Thyroid gland (tissue), 4 donors: ENCODE results near the gene HK3. TPM values are rescaled to one million over a fixed set of nuclear protein-coding genes. Genes with fewer than 3 reads are reported as not detected.

ENCODE experiments used
- DNase-seq, 2 donors: peaks; one replicate each; pipeline ENCODE4 v3.0.0-alpha.2; 2019
- H3K27ac ChIP-seq, 3 donors: fragments of 200-600 bp; sonication (generic); 1 replicate in 2 of 3; 2 replicates in 1 of 3; pipeline ENCODE4 v1.5.1; 2016 to 2019; ENCODE audit warnings: mild to moderate bottlenecking in 1 of 3, moderate library complexity in 1 of 3
- H3K27me3 ChIP-seq: fragments of 200-600 bp; sonication (generic); one replicate; pipeline ENCODE4 v1.5.1; 2019
- H3K36me3 ChIP-seq, 2 donors: fragments of 200-600 bp; sonication (generic); one replicate each; pipeline ENCODE4 v1.5.1; 2016 to 2019
- H3K4me1 ChIP-seq, 2 donors: fragments of 200-600 bp; sonication (generic); one replicate each; pipeline ENCODE4 v1.5.1; 2017 to 2019
- H3K4me3 ChIP-seq, 3 donors: fragments of 200-600 bp; sonication (generic); replicated peaks in 1 of 3; 1 replicate in 2 of 3; 2 replicates in 1 of 3; pipeline ENCODE4 v1.5.1; 2016; ENCODE audit warnings: mild to moderate bottlenecking in 1 of 3
- H3K9me3 ChIP-seq: fragments of 200-600 bp; sonication (generic); one replicate; pipeline ENCODE4 v1.5.1; 2017
- CTCF ChIP-seq, 6 experiments: fragments of 200-600 bp in 3 of 6; fragments of 450-650 bp in 3 of 6; sonication (generic) in 3 of 6; IDR thresholded peaks; one replicate each; pipeline ENCODE4 v1.5.1; 2016 to 2019; ENCODE audit warnings: antibody characterized with exemption in 6 of 6, mild to moderate bottlenecking in 2 of 6, inconsistent platforms in 1 of 6, moderate library complexity in 1 of 6
- POLR2A ChIP-seq, 2 donors: fragments of 450-650 bp; IDR thresholded peaks; one replicate each; pipeline ENCODE4 v1.6.1; 2017; ENCODE audit warnings: antibody characterized with exemption in 2 of 2, mild to moderate bottlenecking in 2 of 2, moderate library complexity in 1 of 2
- WGBS, 2 donors: methylation state at CpG; one replicate each; pipeline ENCODE4 v1.1.5; 2017; 5-methylcytosine and 5-hydroxymethylcytosine counted together
- intact Hi-C: fragments of 100-400 bp; cut with DNase I; formaldehyde crosslinking; loops from one replicate; pipeline ENCODE4 v1.15.1; 2023
- total RNA-seq, 4 donors: library from RNA; depleted of rRNA; stranded (reverse); fragments of >200 nt; gene quantifications; one replicate each; pipeline ENCODE4 v1.2.3, GENCODE V29; 2016

The HK3 gene
- total RNA-seq, 4 donors from 2014 or later = 0.67 to 3.1 (median 2.1) TPM

GRCh38 chr5:176941951-176942350 is 42.8 kb upstream of the HK3 start:
- no peaks in the 10 kb centered on the region for H3K27me3 ChIP-seq
- no peaks in the 10 kb centered on the region for H3K4me1 ChIP-seq
- WGBS, 2 donors = 89 to 90% methylated on average over 9 of the region's 9 CpGs
- no peaks in the 10 kb centered on the region for H3K9me3 ChIP-seq
- H3K36me3 ChIP-seq = peaks cover 16 to 23% of the 10 kb centered on the region in 2 donors
- intact Hi-C loops = no loop called here
- H3K27ac ChIP-seq = no peak overlapping the region
- DNase-seq = no peak
- TF ChIP-seq POLR2A (IDR thresholded peaks at IDR 0.05) (no peak), CTCF (IDR thresholded peaks at IDR 0.05) (no peak)
- H3K4me3 ChIP-seq = no peak overlapping the region

- intact Hi-C loops = no loop called here
- H3K27me3 ChIP-seq = no peaks in the 10 kb centered on the region
- 94 to 95% methylated on average over 1 of the region's 1 CpG for WGBS, 2 donors
- H3K36me3 ChIP-seq = peaks cover 15 to 16% of the 10 kb centered on the region in 2 donors
- H3K27ac ChIP-seq = no peak overlapping the region
- TF ChIP-seq POLR2A (IDR thresholded peaks at IDR 0.05) (no peak), CTCF (IDR thresholded peaks at IDR 0.05) (no peak)
- H3K9me3 ChIP-seq = no peaks in the 10 kb centered on the region
- H3K4me1 ChIP-seq = no peaks in the 10 kb centered on the region
- no peak overlapping the region for H3K4me3 ChIP-seq
- no peak for DNase-seq
Observed at GRCh38 chr5:176938472-176938871, 39.3 kb upstream of the HK3 start.

DNA sequence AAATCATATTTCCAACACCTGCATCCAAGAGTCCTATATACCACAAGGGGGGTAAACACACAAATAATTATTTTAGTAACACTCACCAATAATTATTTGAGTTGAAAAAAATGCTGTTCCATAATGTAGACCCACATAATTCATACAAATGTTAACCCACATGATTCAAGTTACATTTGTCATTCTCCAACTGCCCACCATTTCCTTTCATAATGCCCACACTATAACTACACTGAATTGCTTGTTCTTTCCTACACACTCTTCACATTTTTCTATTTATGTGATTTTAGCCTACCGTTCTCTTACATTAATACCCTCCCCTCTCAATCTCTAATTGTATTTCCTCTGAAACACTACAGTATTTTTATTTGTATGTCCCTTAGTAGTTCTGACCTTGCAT is 35.9 kb upstream of the HK3 start:
- H3K4me1 ChIP-seq = no peaks in the 10 kb centered on the region
- no peaks in the 10 kb centered on the region for H3K9me3 ChIP-seq
- TF ChIP-seq CTCF (IDR thresholded peaks at IDR 0.05) = no peak
- no peak for DNase-seq
- H3K27ac ChIP-seq = no peak overlapping the region
- no peak overlapping the region for H3K4me3 ChIP-seq
- no peaks in the 10 kb centered on the region for H3K27me3 ChIP-seq
- intact Hi-C loops = no loop called here
- 51 to 85% methylated on average over 1 of the region's 1 CpG for WGBS, 2 donors
- peaks cover 0 to 7% of the 10 kb centered on the region in 2 donors for H3K36me3 ChIP-seq

DNA sequence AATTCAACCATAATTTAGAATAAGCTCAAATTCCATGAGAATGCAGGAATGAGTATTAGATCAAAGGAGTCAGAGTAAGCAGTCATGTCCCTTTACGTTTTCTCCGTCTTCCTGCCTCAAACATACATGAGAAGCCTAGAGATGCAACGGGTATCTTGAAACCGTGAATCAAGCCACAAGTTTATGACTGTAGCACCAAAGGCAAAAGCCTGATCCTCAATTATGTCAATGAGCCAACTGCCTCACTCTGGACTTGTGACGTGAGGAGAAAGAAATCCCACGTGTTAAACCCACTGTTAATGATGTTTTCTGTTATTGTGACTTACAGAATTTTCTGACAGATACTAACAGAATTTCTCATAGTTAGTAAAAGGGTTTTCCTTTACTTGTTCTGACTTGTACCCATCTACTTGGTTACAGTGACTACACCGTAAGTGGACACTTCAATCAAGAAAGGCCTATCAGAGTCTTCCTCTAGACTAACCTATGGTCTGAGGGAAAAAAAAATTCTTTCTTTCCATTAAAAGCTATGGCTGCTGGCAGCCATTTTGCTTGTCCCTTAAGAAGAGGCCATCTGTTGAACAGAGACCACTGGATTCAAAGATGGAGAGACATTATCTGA is 35.3 kb upstream of the HK3 start:
- TF ChIP-seq CTCF (IDR thresholded peaks at IDR 0.05) (no peak), POLR2A (IDR thresholded peaks at IDR 0.05) (no peak)
- H3K27me3 ChIP-seq = no peaks in the 10 kb centered on the region
- DNase-seq = no peak
- 91 to 96% methylated on average over 7 of the region's 7 CpGs for WGBS, 2 donors
- H3K9me3 ChIP-seq = no peaks in the 10 kb centered on the region
- H3K4me3 ChIP-seq = no peak overlapping the region
- no peaks in the 10 kb centered on the region for H3K4me1 ChIP-seq
- no peak overlapping the region for H3K27ac ChIP-seq
- intact Hi-C loops = no loop called here
- peaks cover 0 to 7% of the 10 kb centered on the region in 2 donors for H3K36me3 ChIP-seq

DNA sequence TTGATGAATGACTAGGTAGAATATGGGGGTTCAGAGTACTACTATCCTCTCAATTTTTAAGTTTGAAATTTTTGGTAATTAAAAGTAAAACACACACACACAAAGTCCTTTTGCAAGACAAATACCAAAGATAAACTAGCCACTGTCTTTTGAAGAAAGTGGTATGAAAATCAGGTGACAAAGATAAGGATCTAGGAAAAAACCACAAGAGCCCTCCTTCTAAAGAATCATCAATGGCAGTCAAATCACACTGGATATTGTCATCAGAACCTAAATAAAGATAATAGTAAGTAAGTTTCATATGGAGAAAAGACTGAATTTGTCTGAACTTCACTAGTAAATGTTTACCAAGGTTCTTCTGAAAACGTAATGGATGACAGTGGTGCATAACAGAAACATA is 30.5 kb upstream of the HK3 start:
- Histone ChIP-seq H3K4me1 (no peaks in the 10 kb centered on the region), H3K36me3 (peaks cover 0 to 7% of the 10 kb centered on the region in 2 donors), H3K27me3 (no peaks in the 10 kb centered on the region), H3K27ac (no peak overlapping the region), H3K4me3 (no peak overlapping the region), H3K9me3 (no peaks in the 10 kb centered on the region)
- intact Hi-C loops = no loop called here
- WGBS, 2 donors = 90 to 93% methylated on average over 1 of the region's 1 CpG
- no peak for DNase-seq
- TF ChIP-seq POLR2A (IDR thresholded peaks at IDR 0.05) (no peak), CTCF (IDR thresholded peaks at IDR 0.05) (no peak)
